Naive B cell (primary cell): ENCODE measurements around the gene EFHC1. TPM values are rescaled to one million over a fixed set of nuclear protein-coding genes. Genes with fewer than 3 reads are reported as not detected.

Source experiments
- ATAC-seq, 2 donors: fragments of 150-1000 bp; cut with Tn5 transposase; 2 replicates each; pipeline ENCODE4 v1.10.0; 2021; ENCODE audit warnings: low read depth in 2 of 2, mild to moderate bottlenecking in 2 of 2, moderate library complexity in 2 of 2
- DNase-seq: peaks from one replicate; pipeline ENCODE4 v3.0.0; 2022
- H3K27ac Mint-ChIP-seq, 6 donors: one replicate each; pipeline ENCODE4 v1.8.0; 2020 to 2022; ENCODE audit warnings: mild to moderate bottlenecking in 6 of 6, mixed read lengths in 6 of 6, moderate library complexity in 5 of 6, inconsistent platforms in 2 of 6
- H3K27me3 Mint-ChIP-seq, 3 donors: one replicate each; pipeline ENCODE4 v1.8.0; 2021 to 2022; ENCODE audit warnings: mixed read lengths in 3 of 3, mild to moderate bottlenecking in 1 of 3
- H3K36me3 Mint-ChIP-seq, 2 donors: one replicate each; pipeline ENCODE4 v1.8.0; 2020 to 2022; ENCODE audit warnings: mixed read lengths in 2 of 2, inconsistent platforms in 1 of 2, mild to moderate bottlenecking in 1 of 2
- H3K4me1 Mint-ChIP-seq, 3 donors: one replicate each; pipeline ENCODE4 v1.8.0; 2020 to 2022; ENCODE audit warnings: mixed read lengths in 3 of 3, inconsistent platforms in 1 of 3, mild to moderate bottlenecking in 1 of 3, moderate library complexity in 1 of 3
- H3K4me3 Mint-ChIP-seq, 8 donors: one replicate each; pipeline ENCODE4 v1.8.0; 2020 to 2022; ENCODE audit warnings: mild to moderate bottlenecking in 8 of 8, mixed read lengths in 8 of 8, moderate library complexity in 8 of 8, inconsistent platforms in 2 of 8
- H3K9me3 Mint-ChIP-seq, 7 donors: one replicate each; pipeline ENCODE4 v1.8.0; 2020 to 2022; ENCODE audit warnings: mixed read lengths in 7 of 7, mild to moderate bottlenecking in 5 of 7, inconsistent platforms in 2 of 7, moderate library complexity in 1 of 7
- polyA plus RNA-seq, 6 donors: library from polyadenylated mRNA; unstranded; fragments of 300-500 nt; fragmentation: Illumina TruSeq; gene quantifications; one replicate each; pipeline ENCODE4 v1.2.3, GENCODE V29; 2021; ENCODE audit warnings: low read depth in 6 of 6

EFHC1 gene
- polyA plus RNA-seq, 6 donors from 2014 or later = 4.1 to 27.2 (median 8.4) TPM

- no peak for ATAC-seq
- Mint-ChIP-seq H3K27ac (no peak overlapping the region), H3K4me1 (peaks cover 2 to 16% (median 9%) of the 10 kb centered on the region in 3 donors), H3K4me3 (no peak overlapping the region), H3K27me3 (no peaks in the 10 kb centered on the region), H3K9me3 (no peaks in the 10 kb centered on the region), H3K36me3 (no peaks in the 10 kb centered on the region)
- DNase-seq = no peak
Observed at GRCh38 chr6:52558266-52559000, 138.3 kb downstream of the EFHC1 start.

- H3K36me3 Mint-ChIP-seq = no peaks in the 10 kb centered on the region
- H3K27ac Mint-ChIP-seq = no peak overlapping the region
- H3K4me1 Mint-ChIP-seq = peaks cover 0 to 24% (median 15%) of the 10 kb centered on the region in 3 donors
- ATAC-seq = no peak
- DNase-seq = no peak
- no peaks in the 10 kb centered on the region for H3K27me3 Mint-ChIP-seq
- no peak overlapping the region for H3K4me3 Mint-ChIP-seq
- H3K9me3 Mint-ChIP-seq = no peaks in the 10 kb centered on the region
Observed at GRCh38 chr6:52560462-52560861, 140.3 kb downstream of the EFHC1 start.

GRCh38 chr6:52562911-52563310, 142.8 kb downstream of the EFHC1 start:
- H3K36me3 Mint-ChIP-seq = no peaks in the 10 kb centered on the region
- no peak for ATAC-seq
- H3K9me3 Mint-ChIP-seq = no peaks in the 10 kb centered on the region
- H3K27ac Mint-ChIP-seq = no peak overlapping the region
- H3K4me1 Mint-ChIP-seq = peaks cover 15 to 27% (median 27%) of the 10 kb centered on the region in 3 donors
- H3K27me3 Mint-ChIP-seq = no peaks in the 10 kb centered on the region
- DNase-seq = no peak
- no peak overlapping the region for H3K4me3 Mint-ChIP-seq

- Mint-ChIP-seq H3K4me3 (no peak overlapping the region), H3K9me3 (no peaks in the 10 kb centered on the region), H3K27ac (no peak overlapping the region), H3K4me1 (peaks cover 15 to 35% (median 18%) of the 10 kb centered on the region in 3 donors), H3K36me3 (no peaks in the 10 kb centered on the region), H3K27me3 (no peaks in the 10 kb centered on the region)
- no peak for DNase-seq
- ATAC-seq = no peak
Observed at GRCh38 chr6:52564856-52565255, 144.7 kb downstream of the EFHC1 start.

GRCh38 chr6:52566201-52566600, 146.1 kb downstream of the EFHC1 start:
- Mint-ChIP-seq H3K27me3 (no peaks in the 10 kb centered on the region), H3K4me1 (peaks cover 15 to 37% (median 18%) of the 10 kb centered on the region in 3 donors), H3K9me3 (no peaks in the 10 kb centered on the region), H3K27ac (no peak overlapping the region), H3K36me3 (no peaks in the 10 kb centered on the region), H3K4me3 (no peak overlapping the region)
- DNase-seq (no peak), ATAC-seq (no peak)

- no peak for ATAC-seq
Observed at GRCh38 chr6:52566853-52567279, 146.7 kb downstream of the EFHC1 start.

GRCh38 chr6:52568320-52568719, 148.2 kb downstream of the EFHC1 start:
- Mint-ChIP-seq H3K36me3 (no peaks in the 10 kb centered on the region), H3K4me3 (no peak overlapping the region), H3K27ac (no peak overlapping the region), H3K4me1 (peaks cover 21 to 49% (median 25%) of the 10 kb centered on the region in 3 donors), H3K27me3 (no peaks in the 10 kb centered on the region), H3K9me3 (no peaks in the 10 kb centered on the region)
- ATAC-seq (no peak), DNase-seq (no peak)

More at GRCh38 chr6:52566853-52567279, 146.7 kb downstream of the EFHC1 start:
- Mint-ChIP-seq H3K36me3 (no peaks in the 10 kb centered on the region), H3K4me3 (no peak overlapping the region), H3K27ac (peak overlapping the region in 1 of 6 donors; percentile 71), H3K27me3 (no peaks in the 10 kb centered on the region), H3K9me3 (no peaks in the 10 kb centered on the region), H3K4me1 (peaks cover 15 to 43% (median 18%) of the 10 kb centered on the region in 3 donors)
- DNase-seq = no peak

GRCh38 chr6:52570291-52570700, 150.2 kb downstream of the EFHC1 start:
- no peak for DNase-seq
- Mint-ChIP-seq H3K4me3 (no peak overlapping the region), H3K4me1 (peaks cover 31 to 53% (median 37%) of the 10 kb centered on the region in 3 donors), H3K27me3 (no peaks in the 10 kb centered on the region), H3K36me3 (no peaks in the 10 kb centered on the region), H3K27ac (peak overlapping the region in 1 of 6 donors; percentile 22), H3K9me3 (no peaks in the 10 kb centered on the region)
- ATAC-seq = no peak

- Mint-ChIP-seq H3K4me1 (peaks cover 39 to 59% (median 40%) of the 10 kb centered on the region in 3 donors), H3K36me3 (no peaks in the 10 kb centered on the region), H3K27ac (no peak overlapping the region), H3K9me3 (no peaks in the 10 kb centered on the region), H3K4me3 (peak overlapping the region in 2 of 8 donors; percentile 14 to 36), H3K27me3 (no peaks in the 10 kb centered on the region)
- DNase-seq = no peak
- ATAC-seq = no peak
Observed at GRCh38 chr6:52571099-52571755, 151.1 kb downstream of the EFHC1 start.

- H3K4me1 Mint-ChIP-seq = peaks cover 34 to 52% (median 35%) of the 10 kb centered on the region in 3 donors
- H3K4me3 Mint-ChIP-seq = no peak overlapping the region
- no peaks in the 10 kb centered on the region for H3K36me3 Mint-ChIP-seq
- no peak overlapping the region for H3K27ac Mint-ChIP-seq
- H3K9me3 Mint-ChIP-seq = no peaks in the 10 kb centered on the region
- no peaks in the 10 kb centered on the region for H3K27me3 Mint-ChIP-seq
- no peak for DNase-seq
- ATAC-seq = no peak
Observed at GRCh38 chr6:52572536-52572935, 152.4 kb downstream of the EFHC1 start.

GRCh38 chr6:52573295-52573694, 153.2 kb downstream of the EFHC1 start:
- Mint-ChIP-seq H3K27ac (no peak overlapping the region), H3K9me3 (no peaks in the 10 kb centered on the region), H3K4me3 (peak overlapping the region in 3 of 8 donors; percentile 41 to 87 (median 55)), H3K36me3 (no peaks in the 10 kb centered on the region), H3K4me1 (peaks cover 35 to 47% (median 39%) of the 10 kb centered on the region in 3 donors), H3K27me3 (no peaks in the 10 kb centered on the region)
- ATAC-seq (no peak), DNase-seq (no peak)
